ENCODE data around the gene TSPOAP1.

TSPOAP1 gene

DNA sequence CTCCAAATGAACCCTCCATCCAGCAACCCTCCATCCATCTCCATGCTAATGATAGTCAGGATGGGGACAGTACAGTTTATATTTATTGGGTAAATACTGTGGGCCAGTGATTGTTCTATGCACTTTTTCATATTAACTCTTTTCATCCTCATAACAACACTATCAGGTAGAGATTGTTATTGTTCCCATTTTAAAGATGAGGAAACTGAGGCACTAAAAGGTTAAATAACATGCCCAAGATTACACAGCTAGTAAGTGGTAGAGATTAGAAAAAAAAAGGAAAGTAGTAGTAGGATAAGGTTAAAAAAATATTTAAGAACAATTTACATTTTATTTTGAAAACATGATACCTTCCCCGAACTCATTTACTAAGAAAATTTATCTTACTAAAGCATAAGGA, 45.3 kb upstream of the TSPOAP1 start:
- H3K27ac ChIP-seq = no peak overlapping the region
- TF ChIP-seq CTCF (conservative IDR thresholded peaks at IDR 0.05) (no peak), ZFX (IDR thresholded peaks at IDR 0.05) (no peak)

DNA sequence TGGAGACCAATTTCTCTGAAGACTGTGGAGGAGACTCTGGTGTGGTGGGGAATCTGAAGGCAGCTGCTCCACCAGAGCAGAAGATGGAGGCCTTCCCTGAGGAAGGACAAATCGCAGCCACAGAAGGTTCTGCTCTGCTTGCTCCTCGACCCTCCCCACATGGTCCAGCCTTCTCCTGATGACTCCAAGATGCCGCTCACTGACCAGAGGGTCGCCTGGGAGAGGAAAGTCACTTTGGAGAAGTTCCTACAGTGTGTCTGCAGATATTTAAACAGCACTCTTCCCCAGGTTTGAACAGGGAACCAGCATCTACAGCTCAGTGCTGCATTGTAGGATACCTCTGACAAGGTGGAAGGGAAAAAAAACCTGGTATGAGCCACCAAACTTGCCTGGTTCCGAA, 44.4 kb upstream of the TSPOAP1 start:
- TF ChIP-seq ZFX (IDR thresholded peaks at IDR 0.05) (no peak), CTCF (conservative IDR thresholded peaks at IDR 0.05) (no peak)
- no peak overlapping the region for H3K27ac ChIP-seq

DNA sequence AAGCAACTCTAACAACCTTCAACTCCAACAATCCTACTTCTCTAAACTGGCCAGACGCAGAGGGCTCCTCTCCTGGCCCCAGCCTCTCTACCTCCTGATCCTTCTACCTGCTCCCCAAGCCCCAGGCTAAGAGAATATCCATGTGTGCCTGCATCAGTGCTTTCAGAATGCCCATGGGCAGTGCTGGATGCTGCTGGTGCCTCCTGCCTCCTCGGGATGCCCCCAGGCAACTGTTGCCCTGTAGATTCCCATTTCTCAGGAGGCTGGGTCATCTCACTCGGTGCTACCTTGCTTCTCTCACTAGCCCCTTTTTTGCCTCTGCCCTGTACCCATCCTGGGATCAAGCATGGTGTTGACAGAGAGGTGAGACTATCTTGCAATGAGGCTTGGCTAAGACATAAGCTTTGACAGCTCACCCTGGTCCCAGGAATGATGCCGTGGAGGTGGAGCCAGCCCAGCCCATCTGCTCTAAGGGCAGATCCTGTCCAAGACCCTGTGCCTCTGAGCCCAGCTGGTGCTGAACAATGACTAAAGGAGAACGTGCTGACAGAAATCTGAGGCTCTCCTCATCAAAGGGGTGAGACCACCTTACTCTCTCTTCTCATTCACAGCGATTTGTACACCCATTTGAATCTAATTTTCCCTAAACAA, 42.8 kb upstream of the TSPOAP1 start:
- H3K27ac ChIP-seq = no peak overlapping the region
- TF ChIP-seq ZFX (IDR thresholded peaks at IDR 0.05) (no peak), CTCF (conservative IDR thresholded peaks at IDR 0.05) (no peak)

DNA sequence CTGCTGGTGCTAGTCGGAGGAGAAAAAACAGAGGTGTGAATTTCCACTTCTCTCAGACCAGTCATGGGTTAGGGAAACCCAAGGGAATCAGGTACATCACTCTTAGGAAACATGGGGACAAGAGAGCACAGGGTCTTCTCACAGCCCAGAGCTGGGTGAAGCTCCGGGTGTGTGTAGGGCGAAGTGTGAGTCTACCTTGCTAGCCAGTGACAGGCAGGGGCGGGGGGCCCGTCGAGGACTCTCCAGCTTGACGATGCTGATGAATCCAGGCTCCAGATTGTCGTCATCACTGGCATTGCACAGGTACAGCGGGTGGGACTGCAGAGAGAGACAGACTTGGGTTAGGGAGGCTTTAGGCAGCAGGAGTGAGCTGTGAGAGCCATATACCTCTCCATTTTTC, 42.1 kb upstream of the TSPOAP1 start:
- no peak for TF ChIP-seq CTCF (conservative IDR thresholded peaks at IDR 0.05)
- no peak for TF ChIP-seq ZFX (IDR thresholded peaks at IDR 0.05)
- H3K27ac ChIP-seq = no peak overlapping the region

DNA sequence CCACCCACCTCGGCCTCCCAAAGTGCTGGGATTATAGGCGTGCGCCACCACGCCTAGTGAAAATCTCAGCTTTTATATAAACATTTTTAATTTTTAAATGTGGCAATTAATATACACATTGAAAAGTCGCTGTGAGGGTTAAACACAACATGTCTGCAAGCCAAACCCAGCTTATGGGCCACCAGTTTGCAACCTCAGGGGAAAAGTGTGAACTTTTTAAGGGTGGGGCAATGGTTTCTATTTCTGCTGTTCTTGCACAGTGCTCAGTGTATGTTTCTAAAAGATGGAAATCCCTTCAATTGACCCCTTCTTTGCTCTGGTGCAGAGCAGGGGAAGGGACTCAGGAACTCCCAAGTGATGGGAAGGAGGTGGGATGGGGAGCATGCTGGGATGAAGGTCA, 41.7 kb upstream of the TSPOAP1 start:
- H3K27ac ChIP-seq = no peak overlapping the region
- no peak for TF ChIP-seq ZFX (IDR thresholded peaks at IDR 0.05)
- no peak for TF ChIP-seq CTCF (conservative IDR thresholded peaks at IDR 0.05)

GRCh38 chr17:58369214-58370031, 40.8 kb upstream of the TSPOAP1 start:
- TF ChIP-seq ZFX (IDR thresholded peaks at IDR 0.05) (no peak), CTCF (conservative IDR thresholded peaks at IDR 0.05) (no peak)
- no peak overlapping the region for H3K27ac ChIP-seq

GRCh38 chr17:58368860-58369213, 40.2 kb upstream of the TSPOAP1 start:
- TF ChIP-seq CTCF (conservative IDR thresholded peaks at IDR 0.05) (no peak), ZFX (IDR thresholded peaks at IDR 0.05) (no peak)
- H3K27ac ChIP-seq = no peak overlapping the region
